Head of caudate nucleus (tissue), 42 donors: ENCODE results near the gene NSD1.
"Not testable (repeated sequence)": the region's sequence is repeated elsewhere in the genome, so short reads cannot be mapped to it uniquely, and the experiment has no call there.

ENCODE experiments used
- DNase-seq, 42 donors: peaks; one replicate each; pipeline versions ENCODE4 v3.0.0 to v3.0.0-alpha.2; 2020 to 2021; ENCODE audit warnings: mixed read lengths in 7 of 42
- intact Hi-C: fragments of 100-400 bp; cut with DNase I; formaldehyde crosslinking; loops from one replicate; pipeline ENCODE4 v1.15.0; 2022

Gene NSD1

GRCh38 chr5:177249761-177250537 is 116.4 kb downstream of the NSD1 start:
- DNase-seq: no peak
- intact Hi-C loops: no loop called here

DNA sequence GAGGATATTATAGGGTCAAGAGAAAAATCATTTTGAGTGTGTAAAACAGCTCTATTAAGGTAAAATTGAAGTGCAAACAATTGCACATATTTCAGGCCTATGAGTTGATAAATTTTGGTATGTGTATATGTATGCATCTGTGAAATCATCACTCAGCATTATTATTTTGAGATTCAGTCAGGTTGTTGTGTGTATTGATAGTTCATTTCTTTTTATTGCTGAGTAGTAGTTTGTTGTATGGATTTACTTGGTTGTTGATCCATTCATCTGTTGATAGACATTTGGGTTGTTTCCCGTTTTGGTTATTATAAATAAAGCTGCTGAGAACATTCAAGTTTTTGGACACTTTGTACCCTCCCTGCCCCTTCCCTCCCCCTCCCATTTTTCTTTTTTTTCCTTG is 119.7 kb downstream of the NSD1 start:
- intact Hi-C loops: no loop called here
- DNase-seq: no peak

DNA sequence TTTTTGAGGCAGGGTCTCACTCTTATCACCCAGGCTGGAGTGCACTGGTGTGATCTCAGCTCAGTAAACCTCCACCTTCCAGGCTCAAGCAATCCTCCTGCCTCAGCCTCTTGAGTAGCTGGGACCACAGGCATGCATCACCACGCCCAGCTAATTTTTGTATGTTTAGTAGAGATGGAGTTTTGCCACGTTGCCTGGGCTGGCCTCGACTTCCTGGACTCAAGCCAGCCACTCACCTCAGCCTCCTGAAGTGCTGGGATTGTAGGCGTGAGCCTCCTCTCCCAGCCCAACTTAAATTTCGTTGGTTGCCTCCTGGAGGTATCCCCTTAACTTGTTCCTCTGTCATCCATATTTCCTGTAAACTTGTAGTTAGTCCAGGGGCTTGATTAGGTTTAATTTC is 122.7 kb downstream of the NSD1 start:
- intact Hi-C loops: no loop called here
- no peak for DNase-seq

DNA sequence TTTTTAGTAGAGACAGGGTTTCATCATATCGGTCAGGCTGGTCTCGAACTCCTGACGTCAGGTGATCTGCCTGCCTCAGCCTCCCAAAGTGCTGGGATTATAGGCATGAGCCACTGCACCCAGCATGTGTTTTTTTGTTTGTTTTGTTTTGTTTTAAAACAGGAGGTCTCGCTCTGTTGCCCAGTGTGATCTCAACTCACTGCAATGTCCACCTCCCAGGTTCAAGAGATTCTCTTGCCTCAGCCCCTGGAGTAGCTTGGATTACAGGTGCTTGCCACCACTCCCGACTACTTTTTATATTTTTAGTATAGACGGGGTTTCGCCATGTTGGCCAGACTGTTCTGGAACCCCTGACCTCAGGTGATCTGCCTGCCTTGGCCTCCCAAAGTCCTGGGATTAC is 125.1 kb downstream of the NSD1 start:
- intact Hi-C loops, DNase-seq: not testable (repeated sequence)

- intact Hi-C loops: no loop called here
- no peak for DNase-seq
Observed at GRCh38 chr5:177260961-177261360, 127.4 kb downstream of the NSD1 start.

DNA sequence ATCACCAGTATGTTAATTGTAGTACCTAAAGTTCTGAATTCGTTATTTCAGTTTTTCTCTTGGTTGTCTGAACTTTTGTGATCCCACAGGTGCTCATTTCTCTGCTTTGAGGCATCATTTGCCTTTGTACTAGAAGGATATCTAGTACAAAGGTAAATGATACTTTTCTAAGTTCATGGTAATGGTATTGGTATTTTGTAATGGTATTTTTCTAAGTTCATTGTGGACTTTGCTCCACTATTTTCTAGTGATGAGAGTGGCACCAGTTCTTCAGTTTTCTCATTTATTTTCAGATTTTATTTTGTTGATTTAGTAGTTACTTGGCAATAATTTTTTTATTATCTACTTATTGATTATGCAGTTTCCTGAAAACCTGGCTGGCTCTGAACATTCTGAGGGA is 127.9 kb downstream of the NSD1 start:
- intact Hi-C loops: no loop called here
- no peak for DNase-seq

DNA sequence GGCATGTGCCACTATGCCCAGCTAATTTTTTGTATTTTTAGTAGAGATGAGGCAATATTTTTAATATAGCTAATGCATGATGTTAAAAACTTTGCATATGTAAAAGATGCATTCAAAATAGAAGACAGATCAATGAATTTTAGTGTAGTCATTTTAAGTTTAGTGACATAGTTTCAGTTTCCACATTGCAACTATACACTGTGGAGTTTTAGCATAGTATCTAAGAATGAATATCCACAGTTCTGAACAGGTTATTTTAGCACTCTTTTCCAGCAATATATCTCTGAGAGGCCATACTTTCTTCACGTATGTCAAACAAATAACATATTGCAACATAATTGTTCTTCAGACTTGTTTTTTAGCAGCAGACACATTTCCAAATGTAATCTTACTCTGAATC is 130.6 kb downstream of the NSD1 start:
- intact Hi-C loops: no loop called here
- DNase-seq: no peak

GRCh38 chr5:177265395-177265794 is 131.8 kb downstream of the NSD1 start:
- intact Hi-C loops: no loop called here
- no peak for DNase-seq

GRCh38 chr5:177269232-177269895 is 135.8 kb downstream of the NSD1 start:
- DNase-seq: no peak
- intact Hi-C loops: no loop called here

GRCh38 chr5:177269976-177270375 is 136.4 kb downstream of the NSD1 start:
- intact Hi-C loops: no loop called here
- no peak for DNase-seq

GRCh38 chr5:177270653-177271052 is 137.1 kb downstream of the NSD1 start:
- DNase-seq: no peak
- intact Hi-C loops: no loop called here

DNA sequence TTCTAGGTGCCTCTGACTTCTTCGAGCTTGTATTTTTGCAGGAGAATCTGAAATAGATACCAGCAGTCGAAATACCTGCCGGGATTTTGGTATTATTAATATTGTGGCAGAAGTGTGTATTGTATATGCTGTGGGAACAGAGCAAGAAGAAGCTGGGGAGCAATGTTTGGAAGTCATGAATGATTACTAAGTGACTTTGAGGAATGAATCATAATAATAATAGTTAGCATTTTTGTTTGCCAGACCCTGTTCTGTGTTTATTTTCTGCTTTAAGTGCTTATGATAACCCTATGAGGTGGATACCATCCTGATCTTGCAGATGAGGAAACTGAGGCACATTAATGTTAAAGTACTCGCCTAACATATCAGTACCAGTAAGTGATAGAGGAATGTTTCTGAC is 137.5 kb downstream of the NSD1 start:
- intact Hi-C loops: no loop called here
- DNase-seq: no peak

DNA sequence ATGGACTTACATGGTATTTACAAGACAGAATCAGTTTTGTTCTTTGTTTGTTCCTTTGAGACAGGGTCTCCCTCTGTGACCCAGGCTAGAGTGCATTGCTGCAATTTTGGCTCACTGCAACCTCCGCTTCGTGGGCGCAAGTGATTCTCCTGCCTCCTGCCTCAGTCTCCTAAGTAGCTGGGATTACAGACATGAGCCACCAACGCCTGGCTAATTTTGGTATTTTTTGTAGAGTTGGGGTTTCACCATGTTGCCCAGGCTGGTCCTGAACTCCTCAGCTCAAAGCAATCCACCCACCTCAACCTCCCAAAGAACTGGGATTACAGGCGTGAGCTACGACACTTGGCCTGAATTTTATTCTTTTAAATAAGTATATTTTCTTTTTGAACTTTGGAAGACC is 142.3 kb downstream of the NSD1 start:
- DNase-seq: peak in 25 of 42 donors; percentile 12 to 77 (median 41)
- intact Hi-C loops: no loop called here

DNA sequence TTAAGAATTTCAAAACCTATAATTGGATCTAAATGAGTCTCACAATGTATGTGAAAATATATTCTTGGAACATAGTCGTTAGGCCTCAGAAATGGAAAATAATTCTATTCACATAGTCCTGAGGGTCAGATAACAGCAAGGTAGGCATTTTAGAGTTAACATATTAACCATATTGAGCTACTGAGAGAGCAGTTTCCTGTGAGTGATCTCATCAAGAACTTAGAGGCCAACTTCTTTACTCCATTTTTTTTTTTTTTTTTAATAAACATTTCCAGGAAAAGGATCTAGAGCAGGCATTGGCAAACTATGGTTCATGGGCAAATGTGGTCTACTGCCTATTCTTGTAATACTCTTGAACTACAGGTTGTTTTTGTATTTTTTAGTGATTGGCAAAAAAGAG is 143.3 kb downstream of the NSD1 start:
- intact Hi-C loops: no loop called here
- no peak for DNase-seq

DNA sequence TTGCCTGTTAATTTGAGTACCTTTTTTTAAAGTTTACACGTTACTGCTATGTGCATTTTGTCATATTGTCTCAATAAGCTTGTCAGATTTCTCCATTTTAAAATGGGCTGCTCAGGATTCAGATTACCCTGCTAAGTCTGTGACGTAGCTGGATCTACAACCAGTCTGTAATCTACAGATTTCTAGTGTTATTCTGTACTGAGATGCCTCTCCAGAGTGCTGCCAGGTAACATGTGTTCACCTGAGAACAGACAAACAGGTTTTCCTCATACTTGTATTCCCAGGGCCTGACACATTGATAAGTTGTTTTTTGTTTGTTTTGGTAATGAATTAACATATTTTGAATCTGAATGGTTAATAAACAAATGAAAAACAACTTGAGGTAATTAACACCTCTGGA is 154.6 kb downstream of the NSD1 start:
- no peak for DNase-seq
- intact Hi-C loops: no loop called here

GRCh38 chr5:177290816-177291596 is 157.4 kb downstream of the NSD1 start:
- intact Hi-C loops: no loop called here

DNA sequence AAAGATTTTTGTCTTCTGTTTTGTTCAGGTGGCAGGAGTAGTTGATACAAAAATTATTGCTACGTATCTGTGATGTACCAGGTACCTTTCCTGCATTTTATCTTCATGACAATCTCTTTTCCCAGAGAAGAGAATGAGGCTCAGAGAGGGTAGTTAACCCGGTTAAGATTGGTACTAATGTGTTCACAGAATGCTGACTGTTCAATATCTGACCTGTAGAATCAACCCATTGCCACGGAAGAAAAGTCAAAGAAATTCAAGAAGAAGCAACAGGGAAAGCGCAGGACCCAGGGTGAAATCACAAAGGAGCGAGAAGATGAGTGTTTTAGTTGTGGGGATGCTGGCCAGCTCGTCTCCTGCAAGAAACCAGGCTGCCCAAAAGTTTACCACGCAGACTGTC is 158.2 kb downstream of the NSD1 start:
- DNase-seq: peak in 1 of 42 donors; percentile 18

More at GRCh38 chr5:177290816-177291596, 157.4 kb downstream of the NSD1 start:
- peak in 1 of 42 donors; percentile 21 for DNase-seq

GRCh38 chr5:177293819-177294581 is 160.4 kb downstream of the NSD1 start:
- peak in 1 of 42 donors; percentile 29 for DNase-seq
- intact Hi-C loops: no loop called here

More for the DNA sequence above, 158.2 kb downstream of the NSD1 start:
- intact Hi-C loops: no loop called here

DNA sequence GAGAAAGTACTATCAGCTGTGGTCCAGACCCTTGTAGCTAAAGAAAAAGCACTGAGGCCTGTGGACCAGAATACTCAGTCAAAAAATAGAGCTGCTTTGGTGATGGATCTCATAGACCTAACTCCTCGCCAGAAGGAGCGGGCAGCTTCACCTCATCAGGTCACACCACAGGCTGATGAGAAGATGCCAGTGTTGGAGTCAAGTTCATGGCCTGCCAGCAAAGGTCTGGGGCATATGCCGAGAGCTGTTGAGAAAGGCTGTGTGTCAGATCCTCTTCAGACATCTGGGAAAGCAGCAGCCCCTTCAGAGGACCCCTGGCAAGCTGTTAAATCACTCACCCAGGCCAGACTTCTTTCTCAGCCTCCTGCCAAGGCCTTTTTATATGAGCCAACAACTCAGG is 161.1 kb downstream of the NSD1 start:
- DNase-seq: no peak
- intact Hi-C loops: no loop called here
